HG03066 (cell line): ENCODE measurements around the gene NOS2.
"Not testable (repeated sequence)": the region's sequence is repeated elsewhere in the genome, so short reads cannot be mapped to it uniquely, and the experiment has no call there.

Source experiments
- ATAC-seq: cut with Tn5 transposase; IDR thresholded peaks from one replicate; pipeline ENCODE4 v1.9.1; 2021; ENCODE audit warnings: low read depth; ENCODE audit not compliant: unreplicated experiment

NOS2 gene

DNA sequence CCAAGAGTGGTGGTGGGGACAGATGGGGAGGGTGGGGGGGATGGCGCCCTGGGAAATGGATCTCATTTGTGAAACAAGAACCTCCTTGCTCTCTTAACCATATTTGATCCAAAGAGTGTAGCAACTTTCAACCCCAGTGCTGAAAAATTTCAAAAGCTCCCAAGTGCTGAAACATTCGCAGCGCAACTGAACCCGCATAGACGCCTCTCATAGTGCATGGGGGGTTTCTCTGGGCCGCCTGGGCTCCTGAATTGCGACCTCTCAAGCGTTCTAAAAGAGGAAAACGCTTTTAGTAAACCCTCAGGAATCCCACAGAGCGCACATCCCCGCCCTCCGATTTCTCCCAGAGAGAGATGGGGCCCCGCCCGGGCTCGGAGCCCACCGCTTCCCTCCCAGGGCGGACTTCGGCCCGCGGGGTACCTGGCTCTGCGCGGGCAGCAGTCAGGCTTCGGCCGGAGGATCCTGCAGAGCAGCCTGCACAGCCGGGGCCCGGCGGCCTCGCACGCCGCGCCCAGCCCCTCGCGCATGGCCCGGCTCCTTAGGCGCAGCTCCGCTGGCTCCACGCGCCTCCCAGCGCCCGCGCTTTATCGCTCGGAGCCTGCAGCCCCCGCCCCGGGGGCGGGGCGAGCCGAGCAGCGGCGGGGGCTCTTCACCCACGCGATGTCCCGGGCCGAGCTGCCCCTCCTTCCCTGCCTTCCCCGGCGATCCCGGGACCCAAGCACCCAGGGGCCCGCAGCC lies 7.0 kb downstream of the NOS2 start:
- ATAC-seq, result no peak

- ATAC-seq, result no peak
These were observed 8.2 kb downstream of the NOS2 start for GRCh38 chr17:27792095-27792494.

DNA sequence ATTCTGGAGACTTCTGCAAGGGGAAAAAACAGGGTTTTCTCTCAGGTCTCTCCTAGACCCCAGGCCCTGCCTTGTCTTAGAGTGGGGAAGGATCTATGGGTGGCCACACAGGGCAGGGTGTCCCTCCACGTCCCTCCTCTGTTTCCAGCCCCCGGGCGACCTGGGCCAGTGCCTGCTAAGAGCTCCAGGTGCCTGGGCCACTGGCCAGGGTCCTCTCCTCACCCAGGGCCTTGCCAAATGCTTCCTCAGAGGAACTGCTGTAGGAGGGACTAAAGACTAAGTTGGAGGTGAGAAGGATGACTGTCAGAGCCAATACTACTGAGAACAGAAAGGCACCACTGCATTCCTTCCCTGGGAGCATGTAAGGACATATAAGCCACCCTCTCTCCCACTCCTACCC lies 11.4 kb downstream of the NOS2 start:
- no peak for ATAC-seq

DNA sequence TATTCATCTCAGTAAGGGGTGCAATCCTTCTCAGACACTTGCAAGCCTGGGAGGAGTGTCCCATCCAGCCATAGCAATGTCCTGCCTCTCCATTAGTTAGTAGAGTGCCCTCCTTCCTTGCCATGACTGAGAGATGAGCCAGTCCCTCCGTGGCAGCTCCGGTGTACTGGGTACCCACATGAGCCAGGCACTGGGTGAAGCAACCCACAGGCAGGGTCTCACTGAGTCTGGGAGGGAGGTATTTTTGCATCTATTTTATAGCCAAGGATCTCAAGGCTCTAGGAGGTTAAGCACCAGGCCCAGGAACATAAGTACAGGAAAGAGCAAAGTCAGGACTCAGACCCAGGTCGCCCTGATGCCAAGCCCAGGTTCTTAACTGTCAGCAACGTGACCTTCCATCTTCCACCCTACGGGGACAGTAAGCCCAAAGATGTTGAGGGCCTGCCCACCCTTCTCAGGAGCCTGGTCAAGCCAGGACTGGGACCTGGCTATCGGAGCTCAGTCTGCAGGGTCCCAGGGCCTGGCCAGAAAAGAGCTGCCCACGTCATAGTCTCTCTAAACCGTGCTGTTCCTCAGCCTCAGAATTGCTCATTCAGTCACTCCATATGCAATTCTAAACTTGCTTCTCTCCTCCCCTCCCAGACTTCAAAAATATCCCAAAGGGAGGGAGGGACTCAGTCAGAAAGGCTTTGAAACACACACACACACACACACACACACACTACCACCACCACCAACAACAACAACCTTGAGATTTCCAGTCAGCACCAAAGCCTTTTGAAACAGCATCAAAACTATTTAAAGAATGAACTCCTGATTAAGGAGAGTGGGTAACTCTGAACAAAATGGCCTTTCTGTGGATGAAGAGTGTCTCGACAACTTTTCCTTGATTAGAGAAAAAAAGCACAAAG lies 16.6 kb downstream of the NOS2 start:
- no peak for ATAC-seq

DNA sequence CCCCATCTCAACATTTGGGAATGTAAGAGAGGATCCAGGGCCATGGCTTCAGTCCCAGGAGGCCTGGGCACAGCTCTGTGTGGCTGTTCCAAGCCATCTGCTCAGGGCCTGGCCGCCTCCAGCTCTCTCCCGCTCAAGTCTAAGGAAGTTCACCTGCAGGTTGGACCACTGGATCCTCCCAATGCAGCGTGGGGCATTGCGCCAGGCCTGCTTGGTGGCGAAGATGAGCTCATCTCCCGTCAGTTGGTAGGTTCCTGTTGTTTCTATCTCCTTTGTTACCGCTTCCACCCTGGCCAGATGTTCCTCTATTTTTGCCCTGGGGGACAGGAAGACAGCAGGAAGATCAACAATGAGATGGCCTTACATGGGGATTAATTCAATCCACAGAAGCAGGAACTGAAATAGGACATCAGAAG lies 17.5 kb downstream of the NOS2 start:
- no peak for ATAC-seq

DNA sequence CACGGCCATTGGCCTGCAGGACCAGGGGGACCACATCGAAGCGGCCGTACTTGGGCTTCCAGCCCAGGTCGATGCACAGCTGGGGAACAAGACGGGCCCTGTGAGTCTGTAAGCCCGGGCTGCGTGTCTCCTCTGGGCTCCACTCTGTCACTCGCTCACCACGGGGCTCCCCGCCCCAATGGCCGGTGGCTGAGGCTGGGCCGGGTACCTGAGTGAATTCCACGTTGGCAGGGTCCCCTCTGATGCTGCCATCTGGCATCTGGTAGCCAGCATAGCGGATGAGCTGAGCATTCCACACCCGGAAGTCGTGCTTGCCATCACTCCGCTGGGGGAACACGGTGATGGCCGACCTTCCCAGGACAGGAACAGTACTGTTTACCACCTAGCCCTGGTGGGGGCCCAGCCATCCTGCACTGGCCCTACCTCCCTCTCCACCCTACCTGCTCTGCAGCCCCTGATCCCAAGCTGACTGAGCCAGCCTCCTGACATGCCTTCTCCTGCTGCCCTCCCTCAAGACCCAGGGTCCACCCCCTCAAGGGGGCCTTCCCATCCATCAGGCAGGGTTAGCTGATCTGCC lies 19.4 kb downstream of the NOS2 start:
- ATAC-seq, result no peak

- no peak for ATAC-seq
These were observed 20.1 kb downstream of the NOS2 start for GRCh38 chr17:27780092-27780827.

GRCh38 chr17:27778183-27778582 lies 22.1 kb downstream of the NOS2 start:
- ATAC-seq, result no peak

DNA sequence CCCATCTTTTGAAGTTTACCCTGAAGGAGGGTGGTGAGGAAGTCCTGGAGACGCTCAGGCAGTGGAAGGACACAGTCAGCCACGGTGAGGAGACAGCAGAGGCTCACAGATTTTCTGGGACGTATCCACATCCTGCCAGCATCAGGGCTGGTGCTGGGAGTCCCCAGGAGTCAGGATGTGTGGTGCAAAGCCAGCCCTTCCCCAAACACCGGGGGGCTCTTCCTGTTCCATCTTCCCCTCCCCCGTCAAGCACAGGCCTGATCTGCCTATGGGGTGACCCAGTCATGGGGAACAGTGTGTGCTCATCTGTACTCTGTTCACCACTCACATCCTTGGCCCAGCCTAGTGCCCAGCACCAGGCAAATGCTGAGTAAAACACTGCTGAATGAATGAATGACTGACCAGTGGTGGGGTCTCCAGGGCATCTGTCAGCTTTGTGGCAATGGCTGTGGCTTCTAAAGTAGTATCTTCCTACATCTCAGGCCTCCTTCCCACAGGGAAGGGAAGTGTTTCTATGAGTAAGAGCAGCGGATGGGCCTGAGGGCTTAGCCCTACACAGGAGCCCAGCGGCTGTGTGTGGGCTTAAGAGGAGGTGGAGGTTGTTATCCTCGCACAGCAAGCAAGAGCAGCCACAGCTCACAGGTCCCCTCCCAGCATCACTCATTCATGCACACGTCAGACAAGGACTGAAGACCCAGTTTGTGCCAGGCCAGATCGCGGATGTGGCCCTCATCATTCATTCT lies 23.3 kb downstream of the NOS2 start:
- no peak for ATAC-seq

GRCh38 chr17:27771586-27771985 lies 28.7 kb downstream of the NOS2 start:
- no peak for ATAC-seq

GRCh38 chr17:27770877-27771276 lies 29.5 kb downstream of the NOS2 start:
- no peak for ATAC-seq

- ATAC-seq, result no peak
These were observed 31.4 kb downstream of the NOS2 start for GRCh38 chr17:27768858-27769410.

- no peak for ATAC-seq
These were observed 33.9 kb downstream of the NOS2 start for GRCh38 chr17:27766438-27766837.

DNA sequence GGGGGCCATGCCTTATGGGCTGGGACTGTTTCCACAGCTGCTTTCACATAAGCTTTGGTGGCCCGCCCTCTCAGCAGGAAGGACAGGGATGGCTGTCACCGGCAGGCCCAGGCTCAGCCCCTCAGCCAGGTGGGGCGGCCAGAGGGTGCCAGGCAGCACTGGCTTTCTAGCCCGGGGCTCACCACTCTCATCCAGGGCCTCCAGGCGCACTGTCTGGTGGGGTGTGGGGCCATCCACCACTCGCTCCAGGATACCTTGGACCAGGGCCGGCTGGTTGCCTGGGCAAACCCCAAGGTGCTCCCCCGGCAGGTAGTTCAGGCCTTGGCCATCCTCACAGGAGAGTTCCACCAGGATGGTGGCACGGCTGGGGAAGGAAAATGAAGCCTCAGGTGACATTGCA lies 35.0 kb downstream of the NOS2 start:
- ATAC-seq, result no peak

DNA sequence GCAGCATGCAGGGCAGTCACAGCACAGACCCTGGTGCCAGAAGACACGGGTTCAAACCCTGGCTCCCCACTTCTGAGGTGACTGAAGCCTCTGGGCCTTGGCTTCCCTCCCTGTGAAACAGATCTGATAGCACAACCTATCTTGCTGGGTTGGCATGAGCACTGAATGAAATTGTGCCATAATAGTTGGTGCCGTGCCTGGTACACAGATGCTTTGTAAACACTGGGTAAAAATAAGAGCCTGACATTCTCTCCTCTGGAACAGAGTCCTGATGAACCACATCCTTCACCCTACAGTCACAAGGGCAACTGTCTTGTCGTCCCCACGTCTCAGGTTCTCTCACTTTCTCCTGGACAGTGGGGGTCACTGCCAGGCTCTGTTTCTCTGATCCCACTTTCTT lies 35.7 kb downstream of the NOS2 start:
- no peak for ATAC-seq

DNA sequence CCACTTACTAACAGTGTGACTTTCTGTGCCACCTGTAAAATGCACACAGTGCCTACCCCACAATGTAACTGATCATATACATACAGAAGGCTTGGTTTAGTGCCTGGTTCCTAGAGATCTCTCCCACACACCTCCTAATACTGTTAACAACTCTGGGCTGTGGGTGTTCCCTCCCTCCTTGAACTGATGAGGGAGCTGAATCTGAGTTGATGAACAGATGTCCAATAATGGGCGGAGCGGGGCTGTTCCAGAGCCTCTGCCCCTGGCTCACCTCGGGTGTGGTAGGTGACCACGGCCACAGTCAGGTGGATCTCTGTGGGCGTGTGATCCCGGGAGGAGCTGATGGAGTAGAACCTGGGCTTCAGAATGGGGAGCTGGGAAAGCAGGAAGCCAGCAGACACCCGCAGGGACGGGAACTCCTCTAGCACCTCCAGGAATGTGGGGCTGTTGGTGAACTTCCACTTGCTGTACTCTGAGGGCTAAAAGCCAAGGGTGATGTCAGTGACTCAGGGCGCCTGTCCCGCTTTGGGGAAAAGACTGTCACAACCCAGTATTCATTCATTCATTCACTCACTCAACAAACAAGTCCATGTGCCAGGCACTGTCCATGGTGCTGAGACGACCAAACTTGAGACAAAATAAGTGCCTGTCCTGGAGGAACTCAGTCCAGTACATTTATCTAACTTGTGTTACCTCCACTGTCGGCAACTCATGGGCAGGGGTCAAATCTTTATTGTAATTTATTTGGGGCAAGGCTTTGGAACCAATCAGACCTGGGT lies 37.6 kb downstream of the NOS2 start:
- ATAC-seq, result no peak

- not testable (repeated sequence) for ATAC-seq
These were observed 39.4 kb downstream of the NOS2 start for GRCh38 chr17:27760931-27761330.

DNA sequence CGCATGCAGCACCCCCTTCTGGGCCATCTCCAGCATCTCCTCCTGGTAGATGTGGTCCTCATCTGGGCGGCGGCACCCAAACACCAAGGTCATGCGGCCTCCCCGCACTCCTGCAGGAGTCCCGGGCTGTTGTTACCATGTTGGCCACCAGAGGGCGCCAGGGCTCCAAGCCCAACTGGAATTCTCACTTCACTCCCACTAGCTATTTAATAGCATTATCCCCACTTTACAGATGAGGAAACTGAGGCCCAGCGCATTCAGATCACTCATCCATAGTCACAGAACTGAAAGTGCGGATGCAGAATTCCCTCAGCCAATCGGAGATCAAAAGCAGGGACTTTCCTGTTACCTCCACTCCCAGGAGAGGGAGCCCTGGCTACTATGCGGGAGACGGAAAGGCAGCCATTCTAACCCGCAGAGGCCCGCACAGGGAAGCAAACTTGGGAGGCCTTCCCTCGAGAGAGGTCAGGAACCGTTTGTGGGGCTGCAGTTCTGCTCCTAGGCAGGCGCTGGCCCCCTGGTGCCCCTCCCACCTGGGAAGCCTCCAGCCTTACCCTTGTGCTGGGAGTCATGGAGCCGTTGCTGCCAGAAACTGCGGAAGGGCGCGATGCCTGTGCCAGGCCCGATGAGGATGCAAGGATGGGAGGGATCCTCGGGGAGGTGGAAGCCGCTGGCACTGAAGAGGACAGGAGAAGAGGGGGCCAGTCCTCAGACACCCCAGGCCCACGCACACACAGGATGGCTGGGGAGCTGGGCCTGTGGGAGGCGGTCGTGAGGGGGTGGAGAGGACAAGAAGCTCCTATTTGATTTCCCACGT lies 40.1 kb downstream of the NOS2 start:
- no peak for ATAC-seq
